Measurements from ENCODE around the gene PLA2R1.

PLA2R1 gene

DNA sequence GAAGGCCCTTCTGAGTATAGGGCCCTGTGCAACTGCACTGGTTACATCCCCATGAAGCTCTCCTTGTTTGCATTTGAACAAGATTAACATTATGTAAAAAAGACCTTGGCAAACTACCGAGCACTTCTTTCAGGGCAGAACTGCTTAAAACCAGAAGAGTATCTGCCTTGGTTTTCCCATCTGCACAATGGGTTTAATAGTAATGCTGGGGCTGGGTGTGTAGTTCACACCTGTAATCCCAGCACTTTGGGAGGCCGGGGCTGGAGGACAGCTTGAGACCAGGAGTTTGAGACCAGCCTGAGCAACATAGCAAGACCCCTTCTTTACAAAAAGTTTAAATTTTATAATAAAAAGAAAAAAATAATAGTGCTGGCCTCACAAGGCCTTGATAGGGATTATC lies 8.5 kb downstream of the PLA2R1 start:
- Histone ChIP-seq H3K27ac (replicated peaks; ENCODE audit: low read length) (no peak overlapping the region), H3K4me2 (ENCODE audit: insufficient read depth, low read length, poor library complexity, severe bottlenecking) (no peak overlapping the region), H2BK15ac (ENCODE audit: low read length) (no peak overlapping the region), H3K4me1 (ENCODE audit: control insufficient read depth in 2 of 2, insufficient read depth in 1 of 2, low read depth in 1 of 2, low read length in 2 of 2) (peaks cover 5 to 7% of the 10 kb centered on the region in 2 donors), H2AFZ (ENCODE audit: low read length) (no peak overlapping the region), H3K9me3 (replicated peaks in 1 of 2; ENCODE audit: control insufficient read depth in 2 of 2, insufficient read depth in 1 of 2, low read depth in 1 of 2, low read length in 2 of 2) (no peaks in the 10 kb centered on the region), H3K27me3 (ENCODE audit: control insufficient read depth in 3 of 3, insufficient read depth in 3 of 3, low read depth in 1 of 3, low read length in 3 of 3) (peaks cover 0 to 16% (median 0%) of the 10 kb centered on the region in 3 experiments), H3K79me1 (ENCODE audit: low read depth, low read length) (no peaks in the 10 kb centered on the region), H4K91ac (ENCODE audit: low read depth, low read length, poor library complexity) (no peak overlapping the region), H2BK5ac (ENCODE audit: low read length) (no peak overlapping the region), H3K18ac (ENCODE audit: low read length) (no peak overlapping the region), H3K23ac (ENCODE audit: low read depth, low read length, poor library complexity) (no peak overlapping the region), H4K8ac (ENCODE audit: low read depth, low read length) (no peak overlapping the region), H3K14ac (ENCODE audit: low read length) (no peak overlapping the region), H2BK120ac (ENCODE audit: low read depth, low read length) (no peak overlapping the region), H3K4me3 (ENCODE audit: low read length in 2 of 2) (no peak overlapping the region), H2AK5ac (ENCODE audit: low read depth, low read length) (no peak overlapping the region), H3K4ac (ENCODE audit: low read length) (no peak overlapping the region), H3K9ac (ENCODE audit: low read depth, low read length, poor library complexity) (no peak overlapping the region), H3K36me3 (replicated peaks in 1 of 2; ENCODE audit: control insufficient read depth in 2 of 2, insufficient read depth in 2 of 2, low read length in 2 of 2) (no peaks in the 10 kb centered on the region), H2BK12ac (ENCODE audit: low read length) (no peak overlapping the region)
- no peak for DNase-seq (ENCODE audit: low spot score)
- WGBS, 2 donors (ENCODE audit: extremely low coverage in 2 of 2, insufficient read length in 2 of 2, insufficient replicate concordance in 1 of 2) = no CpG with 5 or more reads among the region's 2 CpGs

DNA sequence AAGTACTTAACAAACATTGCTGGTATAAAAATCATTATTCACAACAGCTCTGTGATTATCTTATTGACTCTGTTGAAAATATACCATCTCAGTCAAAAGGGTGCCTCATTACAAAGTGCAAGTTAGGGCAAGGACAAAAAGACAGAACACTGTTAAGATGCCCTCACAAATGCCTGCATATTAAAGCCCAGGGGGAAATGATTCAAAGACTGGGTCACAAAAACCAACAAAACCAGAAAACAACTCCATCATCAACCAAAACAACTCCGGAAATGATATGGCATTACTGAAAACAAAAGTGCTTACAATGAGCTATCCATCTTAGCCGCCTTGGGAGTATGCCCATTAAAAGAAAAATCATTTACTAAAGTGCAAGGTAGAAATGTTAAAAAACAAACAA lies 9.9 kb downstream of the PLA2R1 start:
- no peaks in the 10 kb centered on the region for H3K9me3 ChIP-seq (replicated peaks in 1 of 2; ENCODE audit: control insufficient read depth in 2 of 2, insufficient read depth in 1 of 2, low read depth in 1 of 2, low read length in 2 of 2)
- no peak overlapping the region for H4K8ac ChIP-seq (ENCODE audit: low read depth, low read length)
- no peaks in the 10 kb centered on the region for H3K79me1 ChIP-seq (ENCODE audit: low read depth, low read length)
- H2AFZ ChIP-seq (ENCODE audit: low read length) = no peak overlapping the region
- H3K9ac ChIP-seq (ENCODE audit: low read depth, low read length, poor library complexity) = no peak overlapping the region
- no peak overlapping the region for H4K91ac ChIP-seq (ENCODE audit: low read depth, low read length, poor library complexity)
- DNase-seq (ENCODE audit: low spot score) = no peak
- H3K14ac ChIP-seq (ENCODE audit: low read length) = no peak overlapping the region
- no peak overlapping the region for H3K27ac ChIP-seq (replicated peaks; ENCODE audit: low read length)
- no peak overlapping the region for H3K18ac ChIP-seq (ENCODE audit: low read length)
- H3K36me3 ChIP-seq (replicated peaks in 1 of 2; ENCODE audit: control insufficient read depth in 2 of 2, insufficient read depth in 2 of 2, low read length in 2 of 2) = no peaks in the 10 kb centered on the region
- H2BK120ac ChIP-seq (ENCODE audit: low read depth, low read length) = no peak overlapping the region
- H3K4me1 ChIP-seq (ENCODE audit: control insufficient read depth in 2 of 2, insufficient read depth in 1 of 2, low read depth in 1 of 2, low read length in 2 of 2) = peaks cover 5 to 7% of the 10 kb centered on the region in 2 donors
- WGBS, 2 donors (ENCODE audit: extremely low coverage in 2 of 2, insufficient read length in 2 of 2, insufficient replicate concordance in 1 of 2) = no CpG with 5 or more reads among the region's 2 CpGs
- no peak overlapping the region for H3K4me2 ChIP-seq (ENCODE audit: insufficient read depth, low read length, poor library complexity, severe bottlenecking)
- no peak overlapping the region for H3K23ac ChIP-seq (ENCODE audit: low read depth, low read length, poor library complexity)
- H2BK12ac ChIP-seq (ENCODE audit: low read length) = no peak overlapping the region
- H2BK15ac ChIP-seq (ENCODE audit: low read length) = no peak overlapping the region
- no peak overlapping the region for H3K4me3 ChIP-seq (ENCODE audit: low read length in 2 of 2)
- H3K27me3 ChIP-seq (ENCODE audit: control insufficient read depth in 3 of 3, insufficient read depth in 3 of 3, low read depth in 1 of 3, low read length in 3 of 3) = peaks cover 0 to 14% (median 0%) of the 10 kb centered on the region in 3 experiments
- H3K4ac ChIP-seq (ENCODE audit: low read length) = no peak overlapping the region
- H2BK5ac ChIP-seq (ENCODE audit: low read length) = no peak overlapping the region
- H2AK5ac ChIP-seq (ENCODE audit: low read depth, low read length) = no peak overlapping the region

DNA sequence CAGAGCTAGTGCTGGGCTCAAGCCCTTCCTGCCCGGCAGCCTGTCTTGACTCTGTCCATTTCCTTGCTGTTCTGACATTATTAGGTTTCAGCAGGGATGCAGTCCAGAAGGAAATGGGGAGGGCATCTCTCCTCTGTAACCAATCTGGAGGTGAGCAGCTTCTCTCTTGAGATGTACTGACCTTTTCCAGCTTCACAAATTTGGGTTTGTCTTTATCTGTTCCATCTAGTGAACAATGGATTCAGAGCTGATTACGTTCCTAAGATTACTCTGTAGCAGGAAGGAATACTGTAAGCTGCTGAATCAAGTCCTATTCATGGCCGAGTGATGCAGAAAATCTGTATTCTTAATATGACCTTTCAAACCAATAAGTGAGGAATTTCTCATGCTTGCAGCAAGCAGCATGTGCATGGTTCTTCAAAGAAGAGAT lies 11.0 kb downstream of the PLA2R1 start:
- Histone ChIP-seq H2BK5ac (ENCODE audit: low read length) (no peak overlapping the region), H3K4me1 (ENCODE audit: control insufficient read depth in 2 of 2, insufficient read depth in 1 of 2, low read depth in 1 of 2, low read length in 2 of 2) (peaks cover 5 to 7% of the 10 kb centered on the region in 2 donors)
- no CpG with 5 or more reads among the region's 3 CpGs for WGBS, 2 donors (ENCODE audit: extremely low coverage in 2 of 2, insufficient read length in 2 of 2, insufficient replicate concordance in 1 of 2)

DNA sequence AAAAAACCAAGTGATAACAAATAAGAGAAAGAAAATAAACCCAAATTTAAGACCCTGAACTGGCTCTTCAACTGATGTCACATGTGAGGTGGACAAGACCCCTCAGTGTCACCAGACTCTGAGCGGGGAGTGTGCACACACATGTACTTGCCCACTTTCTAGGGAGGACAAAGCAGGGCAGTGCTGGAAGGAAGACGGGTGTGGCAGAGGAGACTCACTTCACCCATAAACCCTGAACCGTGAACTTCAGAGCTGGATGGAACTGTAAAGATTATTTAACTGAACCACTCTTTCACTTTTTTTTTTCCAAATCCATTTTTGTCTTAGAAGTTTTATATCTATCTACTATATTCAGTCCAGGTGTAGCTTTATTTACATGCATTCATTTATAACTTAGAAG lies 12.3 kb downstream of the PLA2R1 start:
- no peak overlapping the region for H3K4me2 ChIP-seq (ENCODE audit: insufficient read depth, low read length, poor library complexity, severe bottlenecking)
- no peaks in the 10 kb centered on the region for H3K36me3 ChIP-seq (replicated peaks in 1 of 2; ENCODE audit: control insufficient read depth in 2 of 2, insufficient read depth in 2 of 2, low read length in 2 of 2)
- no peak for DNase-seq (ENCODE audit: low spot score)
- peaks cover 0 to 14% (median 0%) of the 10 kb centered on the region in 3 experiments for H3K27me3 ChIP-seq (ENCODE audit: control insufficient read depth in 3 of 3, insufficient read depth in 3 of 3, low read depth in 1 of 3, low read length in 3 of 3)
- H3K27ac ChIP-seq (replicated peaks; ENCODE audit: low read length) = no peak overlapping the region
- H3K4me1 ChIP-seq (ENCODE audit: control insufficient read depth in 2 of 2, insufficient read depth in 1 of 2, low read depth in 1 of 2, low read length in 2 of 2) = peaks cover 2 to 5% of the 10 kb centered on the region in 2 donors
- H3K4ac ChIP-seq (ENCODE audit: low read length) = no peak overlapping the region
- no peak overlapping the region for H4K91ac ChIP-seq (ENCODE audit: low read depth, low read length, poor library complexity)
- H3K23ac ChIP-seq (ENCODE audit: low read depth, low read length, poor library complexity) = no peak overlapping the region
- H2BK12ac ChIP-seq (ENCODE audit: low read length) = no peak overlapping the region
- no CpG with 5 or more reads among the region's 3 CpGs for WGBS, 2 donors (ENCODE audit: extremely low coverage in 2 of 2, insufficient read length in 2 of 2, insufficient replicate concordance in 1 of 2)
- H3K79me1 ChIP-seq (ENCODE audit: low read depth, low read length) = no peaks in the 10 kb centered on the region
- H3K9me3 ChIP-seq (replicated peaks in 1 of 2; ENCODE audit: control insufficient read depth in 2 of 2, insufficient read depth in 1 of 2, low read depth in 1 of 2, low read length in 2 of 2) = no peaks in the 10 kb centered on the region
- no peak overlapping the region for H3K9ac ChIP-seq (ENCODE audit: low read depth, low read length, poor library complexity)
- H2BK5ac ChIP-seq (ENCODE audit: low read length) = no peak overlapping the region
- no peak overlapping the region for H2BK120ac ChIP-seq (ENCODE audit: low read depth, low read length)
- H4K8ac ChIP-seq (ENCODE audit: low read depth, low read length) = no peak overlapping the region
- no peak overlapping the region for H2BK15ac ChIP-seq (ENCODE audit: low read length)
- no peak overlapping the region for H2AFZ ChIP-seq (ENCODE audit: low read length)
- H3K14ac ChIP-seq (ENCODE audit: low read length) = no peak overlapping the region
- no peak overlapping the region for H3K18ac ChIP-seq (ENCODE audit: low read length)
- no peak overlapping the region for H2AK5ac ChIP-seq (ENCODE audit: low read depth, low read length)
- no peak overlapping the region for H3K4me3 ChIP-seq (ENCODE audit: low read length in 2 of 2)

More for the DNA sequence above, 11.0 kb downstream of the PLA2R1 start:
- H3K27ac ChIP-seq (replicated peaks; ENCODE audit: low read length) = no peak overlapping the region
- no peak overlapping the region for H4K91ac ChIP-seq (ENCODE audit: low read depth, low read length, poor library complexity)
- peaks cover 0 to 14% (median 0%) of the 10 kb centered on the region in 3 experiments for H3K27me3 ChIP-seq (ENCODE audit: control insufficient read depth in 3 of 3, insufficient read depth in 3 of 3, low read depth in 1 of 3, low read length in 3 of 3)
- no peak overlapping the region for H4K8ac ChIP-seq (ENCODE audit: low read depth, low read length)
- no peak overlapping the region for H3K9ac ChIP-seq (ENCODE audit: low read depth, low read length, poor library complexity)
- H2BK15ac ChIP-seq (ENCODE audit: low read length) = no peak overlapping the region
- no peak overlapping the region for H3K4me2 ChIP-seq (ENCODE audit: insufficient read depth, low read length, poor library complexity, severe bottlenecking)
- H3K4me3 ChIP-seq (ENCODE audit: low read length in 2 of 2) = no peak overlapping the region
- no peak for DNase-seq (ENCODE audit: low spot score)
- no peak overlapping the region for H2AFZ ChIP-seq (ENCODE audit: low read length)
- H3K4ac ChIP-seq (ENCODE audit: low read length) = no peak overlapping the region
- H3K36me3 ChIP-seq (replicated peaks in 1 of 2; ENCODE audit: control insufficient read depth in 2 of 2, insufficient read depth in 2 of 2, low read length in 2 of 2) = no peaks in the 10 kb centered on the region
- no peak overlapping the region for H3K23ac ChIP-seq (ENCODE audit: low read depth, low read length, poor library complexity)
- H3K79me1 ChIP-seq (ENCODE audit: low read depth, low read length) = no peaks in the 10 kb centered on the region
- no peak overlapping the region for H2BK12ac ChIP-seq (ENCODE audit: low read length)
- no peak overlapping the region for H2AK5ac ChIP-seq (ENCODE audit: low read depth, low read length)
- H2BK120ac ChIP-seq (ENCODE audit: low read depth, low read length) = no peak overlapping the region
- peak overlapping the region; percentile 32 for H3K18ac ChIP-seq (ENCODE audit: low read length)
- H3K9me3 ChIP-seq (replicated peaks in 1 of 2; ENCODE audit: control insufficient read depth in 2 of 2, insufficient read depth in 1 of 2, low read depth in 1 of 2, low read length in 2 of 2) = no peaks in the 10 kb centered on the region
- H3K14ac ChIP-seq (ENCODE audit: low read length) = no peak overlapping the region

Data from neuronal stem cell (in vitro differentiated cells).